GM21447 (cell line): Measurements from ENCODE around the gene MINDY3.

Source experiments
- ATAC-seq: cut with Tn5 transposase; IDR thresholded peaks from one replicate; pipeline ENCODE4 v1.9.1; 2021; ENCODE audit not compliant: unreplicated experiment

Gene MINDY3

GRCh38 chr10:15739254-15739970 is 120.9 kb downstream of the MINDY3 start:
- ATAC-seq: no peak

GRCh38 chr10:15738270-15738925 is 121.9 kb downstream of the MINDY3 start:
- no peak for ATAC-seq

GRCh38 chr10:15737656-15738055 is 122.7 kb downstream of the MINDY3 start:
- ATAC-seq: no peak

- no peak for ATAC-seq
Observed at GRCh38 chr10:15735763-15736162, 124.5 kb downstream of the MINDY3 start.

- ATAC-seq: no peak
Observed at GRCh38 chr10:15730341-15730740, 130.0 kb downstream of the MINDY3 start.

- ATAC-seq: no peak
Observed at GRCh38 chr10:15729890-15730289, 130.4 kb downstream of the MINDY3 start.
